ENCODE measurements around the gene PTMA.

PTMA gene

DNA sequence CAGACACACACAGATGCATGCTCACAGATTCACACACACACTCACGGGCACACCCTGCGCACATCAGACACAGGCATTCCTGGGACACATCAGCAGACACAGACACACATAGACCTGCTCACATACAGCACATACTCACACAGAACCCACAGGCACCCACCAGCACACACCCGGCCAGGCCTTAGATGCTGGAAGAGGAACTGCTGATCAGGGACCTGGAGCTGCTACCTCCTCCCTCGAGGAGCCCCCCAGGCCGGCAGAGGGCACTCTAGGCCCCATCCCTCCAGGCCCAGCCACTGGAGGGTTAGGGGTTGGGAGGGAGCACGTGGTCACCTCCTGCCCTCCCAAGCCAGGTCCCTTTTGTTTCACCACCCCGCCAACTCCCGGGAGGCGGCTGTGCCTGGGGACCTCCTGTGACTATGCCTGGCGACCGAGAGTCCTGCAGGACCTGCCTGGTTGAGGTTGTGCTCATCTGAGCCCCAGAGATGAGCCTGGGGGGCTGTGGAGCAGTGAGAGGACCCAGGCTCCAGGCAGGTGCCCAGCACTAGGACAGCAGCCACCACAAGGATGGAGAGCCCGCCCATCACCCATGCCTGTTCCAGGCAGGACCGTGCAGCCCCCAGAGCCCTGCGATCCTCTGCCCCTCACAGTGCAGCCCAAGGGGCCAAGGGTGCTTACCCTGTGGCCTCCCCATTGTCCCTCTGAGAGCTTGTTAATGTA lies 21.0 kb upstream of the PTMA start:
- intact Hi-C loops (cut with DNase I), result loop anchor here (2.0 kb wide), 1 partner anchor 22 kb away; the partner anchor contains the start of gene PTMA
- DNase-seq, result peak; percentile 71 to 95 (median 89)

DNA sequence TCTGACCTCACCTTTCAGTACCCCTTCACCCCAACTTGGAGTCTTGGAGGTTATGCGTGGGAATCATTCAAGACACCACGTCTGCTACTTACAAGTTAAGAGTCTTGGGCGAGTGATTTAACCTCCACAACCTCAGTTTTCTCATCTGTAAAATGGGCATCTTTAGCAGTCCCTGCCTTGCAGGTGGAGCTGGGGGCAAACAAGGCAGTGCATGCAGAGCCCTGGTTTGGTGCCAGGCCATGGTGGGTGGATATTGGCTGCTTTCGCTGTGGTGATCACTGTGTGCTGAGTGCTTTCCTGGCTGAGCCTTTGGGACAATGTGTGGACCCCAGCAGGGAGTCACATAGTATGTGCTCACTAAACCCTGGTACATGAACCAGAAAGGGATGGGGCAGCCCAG lies 20.4 kb upstream of the PTMA start:
- intact Hi-C loops (cut with DNase I), result loop anchor here (2.0 kb wide), 1 partner anchor 21 kb away; the partner anchor contains the start of gene PTMA
- DNase-seq, result no peak

DNA sequence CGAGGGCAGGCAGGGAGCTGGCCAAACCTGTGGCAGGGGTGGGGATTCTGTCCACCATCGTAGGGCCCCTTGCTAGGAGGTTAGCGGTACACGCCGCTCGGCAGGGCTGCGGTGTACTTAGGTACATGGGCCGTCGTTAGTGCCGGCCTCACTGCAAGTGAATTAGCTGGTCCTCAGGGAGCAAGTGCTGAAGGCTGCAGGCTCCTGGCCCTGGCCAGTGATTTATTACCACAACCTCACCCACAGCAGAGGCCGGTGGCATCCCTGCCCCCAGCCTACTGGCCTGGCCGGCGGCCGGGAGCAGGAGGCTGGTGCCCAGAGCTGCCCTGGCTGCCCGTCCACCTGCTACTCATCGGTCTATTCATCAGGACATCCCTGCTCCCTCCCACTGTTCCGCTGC lies 19.6 kb upstream of the PTMA start:
- intact Hi-C loops (cut with DNase I), result no loop called here
- peak in 7 of 42 donors; percentile 22 to 68 (median 46) for DNase-seq

DNA sequence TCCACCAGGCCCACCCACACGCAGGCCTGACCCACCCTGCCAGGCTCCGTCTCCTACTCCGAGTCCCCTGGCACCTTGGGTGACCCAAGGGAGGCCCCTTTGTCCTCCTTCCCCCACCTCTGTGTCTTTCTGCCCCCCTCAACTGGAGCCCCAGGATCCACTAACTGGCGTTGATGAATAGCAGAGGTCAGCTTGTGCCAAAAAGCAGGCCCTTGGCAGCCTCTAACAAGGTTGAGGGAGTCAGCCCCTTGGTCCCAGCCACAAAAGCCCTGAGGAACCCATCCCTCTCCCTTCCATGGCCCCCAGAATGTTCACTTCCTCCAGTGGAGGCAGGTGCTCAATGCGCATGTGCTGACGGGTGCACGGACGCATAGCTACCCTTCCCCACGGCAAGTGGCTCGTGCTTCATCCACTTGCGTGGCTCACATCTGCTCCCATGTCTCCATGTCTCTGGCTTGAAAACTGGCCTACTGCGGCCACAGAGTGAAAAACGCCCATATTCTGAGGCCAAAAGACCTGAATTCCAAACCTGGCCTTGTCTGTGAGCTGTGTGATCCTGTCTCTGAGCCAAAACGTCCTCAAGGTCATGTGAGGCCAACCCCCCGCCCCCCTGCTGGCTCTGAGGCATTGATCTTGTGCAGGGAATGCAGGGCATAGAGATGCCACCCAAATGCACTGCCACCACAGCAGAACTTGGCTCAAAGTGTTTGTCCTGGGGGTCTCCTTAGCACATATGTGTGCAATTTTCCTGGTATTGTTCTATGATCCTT lies 19.0 kb upstream of the PTMA start:
- intact Hi-C loops (cut with DNase I), result no loop called here
- no peak for DNase-seq

DNA sequence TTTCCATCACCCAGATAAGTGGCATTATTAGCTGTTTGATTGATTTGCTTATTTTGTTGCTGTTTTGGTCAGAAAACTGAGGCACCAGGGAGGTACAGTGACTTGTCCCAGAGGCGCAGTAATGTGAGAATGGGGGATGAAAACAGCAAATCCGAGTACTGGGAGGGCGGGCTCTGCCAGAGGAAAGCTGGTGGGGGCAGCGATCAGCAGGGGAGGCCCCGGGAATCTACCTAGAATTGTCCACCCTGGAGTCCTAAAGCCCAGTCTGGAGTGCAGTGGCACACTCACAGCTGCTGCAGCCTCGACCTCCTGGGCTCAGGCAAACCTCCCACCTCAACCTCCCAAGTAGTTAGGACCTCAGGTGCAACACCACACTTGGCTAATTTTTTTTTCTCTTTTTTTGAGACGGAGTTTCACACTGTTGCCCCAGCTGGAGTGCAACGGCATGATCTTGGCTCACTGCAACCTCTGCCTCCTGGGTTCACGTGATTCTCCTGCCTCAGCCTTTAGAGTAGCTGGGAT lies 17.0 kb upstream of the PTMA start:
- intact Hi-C loops (cut with DNase I), result no loop called here
- no peak for DNase-seq

DNA sequence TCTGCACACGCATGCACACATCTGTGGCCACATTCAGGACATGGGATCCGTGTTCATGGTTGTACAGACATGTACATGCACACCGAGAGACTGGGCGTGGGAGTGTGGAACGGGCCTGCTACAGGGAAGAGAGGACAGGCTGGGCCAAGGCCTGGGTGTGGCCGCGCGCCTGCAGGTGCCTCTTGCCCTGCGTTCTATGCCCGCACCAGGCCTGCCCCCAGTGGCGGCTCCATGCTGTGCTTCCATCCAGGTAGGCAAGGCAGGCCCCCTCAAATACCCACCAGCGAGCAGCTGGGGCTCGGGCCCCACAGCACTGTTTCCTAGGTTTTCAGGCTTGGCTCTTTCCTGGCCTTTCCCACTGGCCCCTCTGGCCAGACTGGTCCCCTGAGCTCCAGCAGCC lies 15.5 kb upstream of the PTMA start:
- intact Hi-C loops (cut with DNase I), result no loop called here
- no peak for DNase-seq

DNA sequence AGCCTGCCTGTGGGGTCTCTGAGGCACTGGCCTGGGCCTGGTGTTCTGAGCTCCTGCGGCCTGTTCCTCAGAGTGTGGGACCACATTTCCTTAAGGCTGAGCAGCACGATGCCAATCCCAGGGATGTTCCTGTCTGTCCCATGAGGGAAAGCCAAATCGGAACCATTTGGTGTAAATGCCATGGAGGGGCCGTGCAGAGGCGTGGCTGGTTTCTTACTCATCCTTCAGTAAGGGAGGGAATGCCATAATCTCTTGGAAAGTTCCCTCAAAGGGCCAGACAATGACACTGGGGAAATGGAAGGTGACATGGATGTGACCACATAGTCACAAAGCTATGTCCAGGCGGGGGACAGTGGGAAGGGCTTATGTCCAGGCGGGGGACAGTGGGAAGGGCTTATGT lies 14.4 kb upstream of the PTMA start:
- intact Hi-C loops (cut with DNase I), result no loop called here
- no peak for DNase-seq

DNA sequence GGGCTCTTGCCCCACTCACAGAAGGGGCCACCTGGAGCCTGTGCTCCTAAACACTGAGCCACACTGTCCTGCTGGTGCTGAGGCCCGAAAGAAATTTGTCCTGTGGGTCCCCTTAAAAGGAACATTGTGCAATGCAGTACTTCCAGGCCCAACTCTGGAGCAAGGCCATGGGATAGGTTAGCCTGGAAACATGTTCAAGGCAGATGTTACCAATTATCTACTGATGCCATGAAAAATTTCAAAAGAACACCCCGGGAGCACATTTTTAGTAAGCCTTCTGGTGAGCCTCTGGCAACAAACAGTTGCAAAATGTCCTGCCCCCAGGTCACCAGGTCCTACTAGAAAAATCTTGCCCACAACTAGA lies 12.3 kb upstream of the PTMA start:
- intact Hi-C loops (cut with DNase I), result no loop called here
- no peak for DNase-seq

DNA sequence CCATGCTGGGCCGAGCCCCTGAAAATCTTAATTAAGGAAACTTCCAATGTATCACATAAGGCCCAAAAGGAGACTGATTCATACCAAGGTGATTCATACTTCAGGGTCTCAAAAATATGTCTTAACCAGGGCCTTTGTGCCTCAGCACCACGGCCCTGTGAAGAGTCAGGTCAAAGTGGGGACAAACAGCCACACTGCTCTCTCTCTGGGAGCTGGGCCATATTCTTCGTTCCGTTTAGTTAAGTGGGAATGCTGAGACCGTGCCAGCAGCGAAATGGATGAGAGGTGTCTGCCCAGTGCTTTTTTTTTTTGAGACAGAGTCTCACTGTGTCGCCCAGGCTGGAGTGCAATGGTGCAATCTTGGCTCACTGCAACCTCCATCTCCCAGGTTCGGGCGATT lies 9.3 kb upstream of the PTMA start:
- DNase-seq, result peak in 4 of 42 donors; percentile 15 to 66 (median 43)

DNA sequence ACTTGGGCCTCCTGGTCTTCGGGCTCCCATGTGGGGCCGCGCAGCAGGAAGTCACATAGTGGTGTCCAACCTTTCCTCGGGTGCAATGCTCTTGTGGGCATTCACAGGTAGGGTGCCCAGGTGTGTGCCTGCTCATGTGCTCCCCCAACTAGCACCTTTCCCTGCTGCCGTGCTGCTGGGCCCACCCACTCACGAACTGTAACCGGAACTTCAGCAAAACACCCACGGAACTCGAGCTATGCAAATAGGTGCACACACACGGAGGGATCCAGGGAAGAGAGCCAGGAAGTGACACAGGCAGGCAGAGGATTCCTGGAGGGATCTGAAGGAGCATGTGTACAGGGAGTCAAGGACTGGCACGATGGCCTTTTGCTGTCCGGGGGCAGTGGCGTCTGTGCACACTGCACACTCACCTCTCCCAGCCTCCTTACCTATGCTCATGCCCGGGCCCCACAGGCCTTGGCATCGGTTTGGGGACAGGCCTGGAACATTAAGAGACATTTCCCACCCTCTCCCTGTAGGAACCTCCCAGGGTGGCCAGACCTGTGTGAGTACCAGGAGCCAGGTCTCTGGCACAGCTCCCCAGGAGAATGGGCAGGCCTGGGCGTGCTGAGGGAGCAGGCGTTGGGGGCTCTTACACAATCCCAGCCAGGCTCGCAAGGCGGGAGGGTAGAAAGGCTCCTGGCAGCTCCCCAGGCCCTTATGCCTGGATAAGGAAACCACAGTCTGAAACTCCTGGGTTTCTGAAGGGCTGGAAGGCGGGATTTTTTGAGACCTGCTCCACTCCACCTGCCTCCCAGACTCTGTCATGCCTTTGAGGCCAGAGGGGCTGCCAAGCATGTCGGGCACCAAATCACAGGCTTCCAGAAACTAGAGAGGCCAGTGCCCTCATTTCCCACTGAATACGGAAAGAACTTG lies 6.6 kb upstream of the PTMA start:
- peak in 29 of 42 donors; percentile 45 to 87 (median 68) for DNase-seq
- intact Hi-C loops (cut with DNase I), result no loop called here

More for the DNA sequence above, 9.3 kb upstream of the PTMA start:
- intact Hi-C loops (cut with DNase I), result no loop called here

DNA sequence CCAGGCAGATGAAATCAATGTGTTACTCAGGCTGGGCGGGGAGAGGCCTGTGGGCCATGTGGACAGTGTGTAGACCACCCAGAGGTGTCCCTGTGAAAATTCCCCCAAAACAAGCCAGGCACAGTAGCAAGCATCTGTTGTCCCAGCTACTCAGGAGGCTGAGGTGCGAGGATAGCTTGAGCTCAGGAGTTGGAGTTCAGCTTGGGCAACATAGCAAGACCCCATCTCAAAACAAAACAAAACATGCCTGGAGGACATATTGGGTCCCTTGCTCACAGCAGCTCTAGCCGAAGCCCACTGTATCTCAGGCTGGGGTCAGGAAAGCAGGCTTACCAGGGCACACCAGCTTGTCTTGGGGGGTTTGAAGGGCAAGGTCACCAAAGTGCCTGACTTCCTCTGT lies 4.3 kb upstream of the PTMA start:
- DNase-seq, result no peak
- intact Hi-C loops (cut with DNase I), result no loop called here

DNA sequence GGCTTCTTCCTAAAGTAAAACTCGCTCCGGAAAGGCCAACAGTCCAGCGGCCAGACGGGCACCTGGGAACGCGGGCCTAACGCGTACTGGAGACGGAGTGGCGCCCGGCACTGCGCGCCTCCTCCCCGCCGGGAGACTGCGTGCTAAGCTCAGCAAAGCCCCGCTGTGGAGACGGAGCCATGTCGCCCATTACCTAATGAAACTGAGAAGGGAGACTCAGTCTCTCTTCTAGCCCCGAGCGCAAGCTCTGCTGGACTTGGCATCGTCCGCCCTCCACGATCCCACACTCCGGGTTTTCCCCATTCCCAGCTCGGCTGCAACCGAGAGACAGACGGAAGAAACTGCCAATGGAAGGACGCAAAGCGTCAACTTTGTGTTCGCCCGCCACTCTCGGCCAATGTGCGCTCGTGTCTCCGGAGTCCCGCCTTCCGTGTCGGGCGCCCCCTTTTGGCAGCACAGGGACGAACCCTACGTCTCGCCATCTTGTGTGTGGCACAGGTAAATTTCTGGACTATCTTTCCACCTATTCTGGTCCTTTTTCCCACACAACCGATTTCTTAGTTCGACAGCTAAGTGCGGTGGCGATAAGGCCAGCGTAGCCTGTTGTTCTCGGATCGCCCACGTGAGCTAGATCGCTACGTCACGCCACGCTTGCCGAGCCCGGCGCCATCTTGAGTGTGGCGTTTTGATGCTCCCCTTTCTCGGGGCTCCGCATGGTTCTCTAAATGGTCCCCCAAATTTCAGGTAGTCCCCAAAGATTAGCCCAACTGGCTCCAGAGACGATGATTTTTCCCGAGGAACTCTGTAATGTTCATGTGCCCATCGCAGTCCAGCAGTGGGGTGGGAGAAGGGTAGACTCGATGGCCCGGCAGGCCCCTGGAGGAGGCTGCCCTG lies 1.3 kb upstream of the PTMA start:
- intact Hi-C loops (cut with DNase I), result loop anchor here (1.0 to 2.0 kb wide), 2 partner anchors 26 to 45 kb away; no protein-coding TSS in a partner anchor
- peak; percentile 97 to 100 (median 99) for DNase-seq

DNA sequence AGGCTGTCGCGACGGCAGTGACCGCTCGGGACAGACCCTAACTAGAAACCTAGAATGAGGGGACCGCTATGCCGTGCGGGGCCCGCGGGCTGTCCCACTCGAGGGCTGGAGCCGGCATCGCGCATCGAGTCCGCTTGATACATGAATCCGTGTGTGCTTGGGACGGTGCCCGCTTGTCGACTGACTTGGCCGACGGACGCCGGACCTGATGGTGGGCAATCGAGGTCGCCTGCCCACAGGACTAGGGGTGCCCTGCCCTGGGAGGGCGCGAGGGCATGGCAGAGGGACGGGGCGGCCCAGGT lies 749 bp upstream of the PTMA start:
- intact Hi-C loops (cut with DNase I), result loop anchor here (1.0 to 2.0 kb wide), 2 partner anchors 27 to 45 kb away; no protein-coding TSS in a partner anchor
- DNase-seq, result no peak

DNA sequence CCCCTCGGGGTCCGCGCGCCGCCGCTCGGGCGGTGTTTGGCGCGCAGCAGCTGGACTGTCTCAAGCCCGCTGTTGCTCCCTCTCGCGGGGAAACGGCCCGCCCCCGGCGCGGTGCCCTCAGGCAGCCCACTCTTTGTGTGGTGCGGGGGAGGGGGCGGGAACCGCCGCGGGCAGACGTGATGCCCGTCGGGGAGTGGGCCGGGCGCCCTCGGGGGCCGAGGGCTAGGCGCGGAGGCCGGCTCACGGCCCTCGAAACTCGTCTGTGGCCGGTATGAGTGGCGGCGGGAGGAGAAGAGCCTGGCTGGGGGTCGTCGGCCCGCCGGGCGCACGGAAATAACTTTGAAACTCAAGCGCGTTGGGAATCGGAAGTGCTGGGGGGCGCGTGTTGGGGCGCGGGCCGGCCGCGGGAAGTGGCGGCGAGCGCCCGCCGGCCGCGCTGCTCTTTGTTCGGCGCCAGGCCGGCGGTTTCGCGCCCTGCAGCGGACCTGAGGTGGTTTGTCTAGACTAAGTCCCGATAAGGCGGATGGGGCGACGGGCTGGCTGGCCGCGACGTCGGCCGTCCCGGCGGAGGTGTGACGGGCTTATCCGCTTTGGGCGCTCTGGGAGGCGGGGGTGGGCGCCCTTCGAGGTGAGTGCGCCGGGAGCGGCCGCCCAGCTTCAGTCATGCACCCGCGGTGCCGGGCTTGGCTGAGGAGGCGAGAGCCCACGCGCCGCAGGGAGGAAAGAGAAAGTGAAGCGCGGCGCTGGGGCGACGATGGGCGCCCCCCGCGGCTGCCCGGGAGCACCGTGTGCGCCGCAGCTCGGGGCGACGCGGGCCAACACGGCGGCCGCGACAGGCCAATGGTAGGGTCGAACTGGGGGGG lies 679 bp downstream of the PTMA start:
- peak in 33 of 42 donors; percentile 35 to 82 (median 58) for DNase-seq
- intact Hi-C loops (cut with DNase I), result loop anchor here (2.0 kb wide), 1 partner anchor 22 kb away; no protein-coding TSS in a partner anchor

DNA sequence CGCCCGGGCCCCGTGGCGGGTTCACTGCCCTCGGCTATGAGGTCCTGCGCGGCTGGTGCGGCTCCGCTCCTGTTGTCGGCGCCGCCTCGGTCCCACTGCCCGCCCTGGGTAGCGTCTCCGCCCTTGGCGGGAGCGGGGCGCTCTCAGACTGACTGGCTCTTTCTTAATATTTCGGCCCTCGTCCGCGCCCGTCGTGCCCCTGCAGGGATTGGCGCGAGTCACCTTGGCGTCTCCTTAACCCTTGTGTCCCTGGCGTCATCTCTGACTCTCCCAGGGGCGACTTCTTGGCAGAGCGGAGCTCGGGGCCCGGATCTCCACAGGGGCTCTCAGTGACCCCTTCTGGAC lies 1.3 kb downstream of the PTMA start:
- intact Hi-C loops (cut with DNase I), result loop anchor here (2.0 kb wide), 1 partner anchor 23 kb away; no protein-coding TSS in a partner anchor
- peak in 25 of 42 donors; percentile 28 to 67 (median 46) for DNase-seq

DNA sequence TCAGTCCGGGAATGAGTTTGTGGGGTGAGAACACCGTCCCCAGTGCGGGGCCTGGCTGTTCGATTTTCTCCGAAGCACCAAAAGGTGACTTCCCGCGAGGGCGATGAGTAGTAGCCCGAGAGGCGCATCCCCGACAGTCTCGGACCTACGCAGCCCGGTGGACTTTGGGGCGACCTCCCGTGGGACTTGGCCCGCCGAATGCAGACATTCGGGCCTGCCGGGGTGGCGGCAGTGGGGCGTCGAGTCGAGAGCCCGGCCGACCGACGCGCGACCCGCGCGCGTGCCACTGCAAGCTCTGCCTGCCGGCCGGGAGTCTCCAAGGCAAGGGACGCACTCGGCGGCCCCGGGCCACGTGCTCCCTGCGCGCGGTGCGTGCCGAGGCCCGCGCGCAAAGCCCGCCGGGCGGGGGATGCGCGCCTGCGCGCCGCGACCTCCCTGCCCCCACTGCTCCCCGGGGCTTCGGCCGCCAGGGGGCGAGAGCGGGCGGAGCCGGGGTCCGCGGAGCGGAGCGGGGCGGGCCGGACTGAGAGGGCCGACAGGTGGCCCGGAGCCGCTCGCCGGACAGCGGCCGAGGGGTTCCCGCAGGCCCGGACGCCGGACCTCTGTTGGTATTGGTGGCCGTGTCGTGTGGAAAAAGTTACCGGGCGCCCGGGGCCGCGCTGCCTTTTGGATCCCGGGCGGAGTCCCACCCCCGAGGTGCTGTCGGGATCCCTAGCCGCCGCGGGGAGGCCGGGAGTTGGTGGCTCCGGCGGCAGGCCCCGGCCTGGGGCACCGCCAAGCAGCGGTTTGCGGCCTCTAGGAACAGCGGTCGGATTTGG lies 1.9 kb downstream of the PTMA start:
- intact Hi-C loops (cut with DNase I), result loop anchor here (2.0 kb wide), 2 partner anchors 23 to 95 kb away; no protein-coding TSS in a partner anchor
- DNase-seq, result peak; percentile 45 to 91 (median 81)
